Measurements from ENCODE around the gene YKT6.

YKT6 gene

DNA sequence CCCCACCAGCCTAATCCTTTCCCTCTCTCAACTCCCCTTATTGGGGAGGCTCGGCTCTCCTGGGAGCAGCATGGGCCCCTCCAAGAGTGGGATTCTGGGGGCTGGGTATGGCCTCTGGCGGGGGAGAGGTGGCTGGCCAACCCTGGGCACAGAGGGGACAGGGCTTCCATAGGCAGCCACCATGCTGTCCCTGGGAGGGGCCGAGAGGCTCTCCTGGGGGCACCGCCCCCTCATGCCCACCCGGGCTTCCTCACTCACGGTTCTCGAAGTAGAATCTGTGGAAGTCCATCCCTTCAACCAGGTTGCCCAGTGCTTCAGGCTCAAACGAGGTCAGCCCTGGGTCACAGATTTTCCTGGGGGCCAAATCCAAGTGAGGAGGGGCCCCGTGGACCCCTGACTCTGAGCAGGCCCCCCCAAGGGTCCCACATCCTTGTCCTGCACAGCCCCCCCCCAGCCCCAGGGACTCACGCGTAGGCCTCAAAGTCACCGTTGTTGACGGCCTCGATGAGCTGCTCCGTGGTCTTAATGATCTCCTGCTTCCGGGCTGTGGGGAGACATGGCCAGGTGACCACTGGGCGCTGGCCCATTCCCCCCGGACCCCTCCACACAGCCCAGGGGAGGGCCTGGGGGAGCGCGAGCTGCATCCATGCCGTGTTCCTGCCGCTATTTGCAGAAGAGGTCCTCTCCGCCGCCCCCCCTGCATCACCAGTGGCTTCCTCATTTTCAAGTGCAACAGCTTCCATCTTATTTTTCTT lies 19.8 kb downstream of the YKT6 start:
- DNase-seq: no peak

DNA sequence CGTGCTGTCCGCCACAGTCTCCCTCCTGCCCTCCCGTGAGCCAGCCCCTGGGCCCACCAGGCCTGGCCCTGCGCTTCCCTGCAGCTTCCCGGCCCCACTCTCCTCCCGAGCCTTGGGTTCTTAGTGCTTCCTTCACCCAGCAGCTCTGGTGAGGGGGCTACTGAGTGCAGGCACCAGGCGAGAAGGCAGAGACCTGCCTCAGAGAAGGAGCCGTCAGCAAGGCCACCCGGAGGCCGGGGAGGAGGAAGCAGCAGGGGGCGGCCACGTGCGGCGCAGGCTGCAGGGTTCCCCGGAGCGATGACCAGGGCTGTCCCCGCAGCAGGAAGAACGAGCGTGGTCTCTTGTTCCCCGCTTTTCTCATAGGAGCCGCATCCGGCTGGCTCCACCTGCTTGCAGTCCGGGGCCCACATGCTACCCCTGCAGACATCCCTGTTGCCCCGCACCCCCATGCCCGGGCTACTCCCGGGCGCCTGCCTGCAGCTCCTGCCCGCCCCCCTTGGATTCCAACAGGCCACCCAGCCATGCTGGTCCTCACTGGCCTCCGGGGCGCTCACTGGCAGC lies 20.5 kb downstream of the YKT6 start:
- DNase-seq: no peak

DNA sequence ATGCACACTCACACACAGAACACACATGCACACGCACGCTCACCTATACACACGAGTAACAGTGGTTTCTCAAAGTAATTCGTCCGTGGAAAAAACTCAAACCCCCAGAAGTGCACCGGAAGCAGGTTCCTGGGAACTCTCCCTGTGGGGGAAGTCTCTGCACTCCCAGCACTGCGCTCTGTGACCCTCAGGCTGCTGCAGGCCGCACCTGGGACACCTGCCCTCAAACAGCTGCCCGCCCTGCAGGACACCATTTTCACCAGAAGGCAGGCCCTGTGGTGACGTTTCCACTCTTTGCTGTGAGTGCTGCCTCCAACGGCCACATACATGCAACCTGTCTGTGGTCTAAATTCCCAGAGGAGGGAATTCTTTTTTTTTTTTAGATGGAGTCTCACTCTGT lies 21.3 kb downstream of the YKT6 start:
- no peak for DNase-seq

DNA sequence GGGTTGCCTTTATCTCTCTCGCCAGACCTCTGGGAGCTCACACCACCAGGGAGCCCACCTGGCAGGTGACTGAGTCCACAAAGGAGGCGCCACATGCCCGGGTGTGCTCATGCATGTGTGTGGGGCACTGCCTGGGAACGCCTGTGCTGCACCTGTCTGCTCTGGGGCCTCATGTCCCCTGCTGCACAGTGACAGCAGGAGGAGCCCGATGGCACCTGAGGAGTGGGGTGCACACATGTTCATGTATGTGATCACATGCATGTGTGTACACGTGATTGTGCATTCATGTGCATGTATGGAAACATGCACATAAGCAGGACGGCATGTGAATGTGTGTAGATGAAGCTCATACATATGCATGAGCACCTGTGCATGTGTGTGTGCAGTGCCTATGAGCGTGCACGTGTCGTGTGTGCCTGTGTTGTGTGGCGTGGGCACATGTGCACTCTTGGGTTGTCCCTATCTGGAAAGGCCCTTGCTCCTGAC lies 22.0 kb downstream of the YKT6 start:
- no peak for DNase-seq

DNA sequence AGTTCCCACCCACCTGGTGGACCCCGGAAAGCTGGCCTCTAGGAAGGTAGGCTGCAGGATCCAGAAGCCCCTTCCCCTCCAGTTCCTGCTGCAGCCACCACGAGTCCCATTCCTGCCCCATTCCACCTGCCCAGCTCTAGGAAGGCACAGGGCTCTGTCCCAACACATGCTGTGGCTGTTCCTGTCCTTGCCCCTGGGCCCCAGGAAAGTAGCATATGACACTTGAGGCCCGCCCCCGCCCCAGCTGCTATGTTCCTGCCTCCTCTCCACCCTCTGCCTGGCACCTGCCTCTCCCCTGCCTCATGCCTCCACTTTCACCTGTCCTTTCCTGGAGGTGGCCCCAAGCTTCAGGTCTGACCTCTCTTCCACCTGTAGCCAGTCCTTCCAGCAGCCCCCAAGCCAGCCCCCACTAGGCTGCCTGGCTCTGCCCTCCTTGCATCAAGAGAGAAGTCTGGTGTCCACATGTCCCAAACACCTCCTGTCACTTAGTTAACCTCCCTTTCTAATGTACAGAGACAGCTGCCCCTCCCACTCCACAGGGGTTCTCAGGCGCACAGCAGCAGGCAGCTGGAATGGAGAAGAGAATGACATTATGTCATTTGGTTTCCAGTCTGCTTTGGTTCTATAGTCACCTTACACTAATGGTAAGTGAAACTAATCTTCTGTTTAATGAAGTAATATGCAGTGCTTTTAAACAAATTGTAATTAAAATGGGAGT lies 22.7 kb downstream of the YKT6 start:
- no peak for DNase-seq

DNA sequence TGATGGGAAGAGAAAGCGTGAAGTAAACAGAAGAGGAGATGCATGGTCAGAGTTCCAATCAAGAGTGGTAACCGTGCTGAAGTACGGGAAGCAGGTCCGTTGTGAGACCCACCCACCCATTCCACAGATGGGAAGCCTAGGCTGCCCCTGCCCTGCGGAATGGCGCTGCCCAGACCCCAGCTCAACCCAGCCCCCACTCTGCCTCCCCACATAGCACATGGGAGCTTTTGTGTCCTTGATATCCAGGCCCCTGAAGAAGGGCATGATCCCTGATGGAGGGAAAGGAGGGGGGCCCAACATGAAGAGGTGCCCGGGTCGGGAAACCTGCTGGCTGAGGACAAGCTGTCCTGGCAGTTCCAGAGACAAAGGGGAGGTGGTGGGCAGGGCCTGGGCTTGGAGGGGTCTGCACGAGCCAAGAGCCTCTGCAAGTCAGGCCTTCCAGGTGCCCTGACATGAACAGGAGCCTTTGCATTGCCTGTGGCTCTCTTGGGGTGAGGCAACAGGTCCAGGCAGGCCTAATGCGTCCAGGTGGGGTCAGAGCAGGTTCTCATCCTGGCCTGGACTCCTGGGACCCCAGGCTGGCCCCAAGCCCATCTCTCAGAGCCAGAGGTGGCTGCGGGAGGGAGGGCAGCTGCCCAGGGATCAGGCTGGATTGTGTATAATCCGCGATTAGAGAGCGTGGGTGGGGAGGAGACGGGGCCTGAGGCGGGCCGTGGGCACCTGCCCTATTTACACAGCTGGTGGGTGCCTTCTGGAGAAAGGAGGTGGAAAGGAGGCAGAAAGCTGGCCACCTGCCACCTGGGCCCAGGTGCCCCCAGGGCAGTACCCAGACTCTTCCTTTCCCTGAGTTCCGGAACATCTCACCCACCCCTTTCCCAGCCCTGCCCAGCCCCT lies 23.5 kb downstream of the YKT6 start:
- DNase-seq: no peak

DNA sequence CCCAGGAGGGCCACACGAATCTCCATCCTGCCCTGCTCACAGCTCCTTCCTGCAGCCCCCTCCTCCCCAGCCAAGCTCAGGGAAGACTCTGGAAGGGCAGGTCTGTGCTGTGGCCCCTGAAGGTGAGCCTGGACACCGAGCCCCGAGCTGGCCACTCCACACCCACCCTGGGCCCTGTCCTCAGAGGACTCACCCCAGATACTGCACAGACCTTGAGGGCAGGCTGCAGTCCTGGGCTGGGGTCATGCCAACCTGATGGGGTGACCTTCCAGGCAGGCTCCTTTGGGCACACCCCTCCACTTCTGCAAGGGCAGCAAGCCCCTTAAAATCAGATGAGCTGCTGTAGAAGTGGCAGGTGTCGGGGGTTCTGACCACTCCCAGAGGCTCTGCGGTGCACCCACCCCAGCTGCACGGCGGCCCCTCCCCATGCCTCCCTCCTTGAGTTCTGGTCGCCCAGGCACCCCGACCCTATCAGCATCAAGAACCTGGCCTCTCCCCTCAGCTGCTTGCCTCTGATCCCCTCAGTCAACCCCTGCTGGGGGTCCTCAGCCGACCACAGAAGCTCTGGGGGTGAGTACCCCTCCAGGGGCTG lies 24.3 kb downstream of the YKT6 start:
- no peak for DNase-seq

DNA sequence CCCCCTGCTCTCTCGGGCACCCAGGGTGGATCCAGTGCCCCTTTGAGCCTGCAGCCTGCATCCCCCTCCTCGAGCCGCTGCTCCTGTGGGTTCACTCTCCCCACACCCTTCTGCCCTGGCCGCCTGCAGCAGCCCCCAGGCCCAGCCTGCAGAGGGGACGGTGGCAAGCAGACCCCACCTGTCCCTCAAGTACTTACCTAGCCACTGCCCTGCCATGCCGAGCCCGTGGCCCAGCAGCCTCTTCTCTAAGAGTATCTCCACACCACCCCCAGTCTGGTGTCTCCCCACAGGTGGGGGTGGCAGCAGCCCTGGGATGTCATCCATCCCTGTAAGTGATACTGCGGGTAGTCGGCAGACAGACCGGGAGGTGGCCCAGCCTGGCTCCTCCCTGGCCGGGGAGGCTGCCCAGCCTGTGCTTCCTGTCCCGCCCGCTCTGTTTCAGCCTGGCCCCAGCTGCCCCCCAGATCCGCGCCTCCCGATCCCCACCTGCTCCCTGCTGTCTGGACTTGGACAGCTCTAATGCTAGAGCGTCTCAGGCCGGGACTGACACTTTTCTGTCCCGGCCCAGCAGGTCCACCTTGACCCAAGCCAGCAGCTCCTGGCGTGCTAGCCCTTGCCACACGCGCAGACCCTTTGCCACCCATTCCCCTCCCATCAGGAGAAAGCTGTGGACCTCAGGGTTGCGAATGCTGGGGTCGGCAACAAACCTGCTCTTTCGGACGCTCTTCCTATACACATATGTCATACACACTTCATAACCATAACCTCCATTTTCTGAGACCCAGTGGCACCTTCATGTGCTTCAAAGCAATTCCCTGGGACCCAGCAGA lies 25.0 kb downstream of the YKT6 start:
- no peak for DNase-seq

DNA sequence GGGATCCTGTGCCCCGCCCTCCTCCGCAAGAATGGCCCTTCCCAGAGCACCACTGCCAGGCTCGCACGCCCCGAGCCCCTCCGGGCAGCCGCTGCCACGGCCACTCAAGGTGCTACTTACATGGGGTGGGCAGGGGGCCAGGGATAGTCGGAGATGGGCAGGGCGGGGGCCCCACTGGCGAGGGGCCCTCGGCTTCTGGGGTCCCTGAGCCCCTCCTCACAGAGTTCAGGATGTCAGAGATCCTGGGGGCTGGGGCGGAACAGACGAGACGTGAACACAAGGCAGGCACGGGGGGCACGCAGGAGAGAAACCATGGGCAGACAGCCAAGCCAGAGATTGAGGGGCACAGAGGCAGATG lies 25.6 kb downstream of the YKT6 start:
- DNase-seq: no peak

DNA sequence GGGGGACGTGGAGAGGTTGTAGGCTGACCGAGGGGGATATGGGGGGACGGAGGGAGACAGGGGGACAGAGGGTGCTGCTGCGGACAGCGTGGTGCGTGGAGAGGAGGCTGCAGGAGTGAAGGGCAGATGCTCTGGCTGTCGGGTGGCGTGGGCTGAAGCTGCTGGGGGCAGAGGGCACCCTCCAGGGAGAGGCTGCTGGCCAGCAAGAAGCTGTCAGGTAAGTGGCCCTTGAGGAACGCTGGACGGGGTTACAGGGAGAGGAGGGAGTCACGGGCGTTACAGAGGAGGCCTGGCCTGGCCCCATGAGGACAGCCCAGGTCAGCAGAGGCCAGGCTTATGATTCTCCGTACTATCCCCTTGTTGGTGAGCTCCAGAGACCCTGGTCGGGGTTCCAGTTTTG lies 27.1 kb downstream of the YKT6 start:
- no peak for DNase-seq

DNA sequence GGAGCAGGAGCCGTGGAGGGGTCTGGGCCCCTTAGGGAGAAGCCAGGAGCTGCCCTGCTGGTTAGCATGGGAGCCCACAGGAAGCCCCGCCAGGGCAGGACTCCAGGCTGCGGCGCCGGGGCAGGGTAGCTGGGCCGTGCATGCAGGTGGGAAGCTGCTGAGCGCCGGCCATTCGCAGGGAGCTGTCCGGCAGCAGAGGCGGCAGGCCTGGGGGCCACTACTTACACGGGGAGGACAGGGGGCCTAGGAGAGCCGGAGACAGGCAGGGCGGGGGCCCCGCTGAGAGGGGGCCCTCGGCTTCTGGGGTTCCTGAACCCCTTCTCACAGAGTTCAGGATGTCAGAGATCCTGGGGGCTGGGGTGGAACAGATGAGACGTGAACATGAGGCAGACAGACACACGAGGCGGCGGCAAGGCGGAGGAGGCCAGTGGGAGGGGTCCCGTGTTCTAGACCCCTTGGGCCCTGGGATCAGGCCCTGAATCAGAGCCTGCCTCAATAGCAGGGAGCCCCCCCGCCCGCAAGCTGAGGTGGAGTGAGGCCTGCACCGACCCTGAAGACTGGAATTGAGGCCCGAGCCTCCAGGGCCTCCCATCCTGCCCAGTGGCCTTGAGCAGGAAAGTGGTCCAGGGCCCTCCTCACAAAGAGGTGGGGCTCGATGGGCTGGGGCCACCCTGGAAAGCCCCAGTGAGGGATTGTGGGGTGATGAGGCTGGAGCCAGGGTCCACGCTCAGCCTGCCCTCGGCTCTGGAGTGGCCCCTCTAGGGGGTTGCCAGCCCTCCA lies 28.0 kb downstream of the YKT6 start:
- no peak for DNase-seq

DNA sequence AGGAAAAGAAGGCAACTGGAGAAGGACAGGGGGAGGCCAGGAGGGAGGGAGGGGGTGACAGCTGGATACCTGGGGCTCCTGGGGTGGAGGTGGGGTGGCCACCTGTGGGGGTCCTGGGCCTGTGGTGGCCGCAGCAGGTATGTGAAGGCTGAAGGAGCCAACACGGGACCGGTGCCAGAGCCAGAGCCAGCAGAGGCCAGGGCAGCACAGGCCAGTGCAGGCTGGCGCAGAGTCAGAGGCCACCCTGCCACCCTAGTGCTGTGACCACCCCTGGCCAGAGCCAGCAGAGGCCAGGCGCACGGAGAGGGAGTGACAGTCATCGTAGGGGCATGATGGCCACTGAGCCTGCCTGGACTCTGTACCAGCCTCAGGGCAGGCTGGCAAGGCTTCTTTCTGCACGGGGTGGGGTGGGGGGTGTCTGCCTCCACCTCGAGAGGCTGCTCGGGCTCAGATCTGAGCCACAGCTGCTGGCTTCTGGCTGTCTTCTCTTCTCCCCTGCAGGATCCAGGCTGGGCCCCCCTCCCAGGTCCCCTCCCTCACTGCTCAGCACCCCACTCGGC lies 28.8 kb downstream of the YKT6 start:
- DNase-seq: no peak

DNA sequence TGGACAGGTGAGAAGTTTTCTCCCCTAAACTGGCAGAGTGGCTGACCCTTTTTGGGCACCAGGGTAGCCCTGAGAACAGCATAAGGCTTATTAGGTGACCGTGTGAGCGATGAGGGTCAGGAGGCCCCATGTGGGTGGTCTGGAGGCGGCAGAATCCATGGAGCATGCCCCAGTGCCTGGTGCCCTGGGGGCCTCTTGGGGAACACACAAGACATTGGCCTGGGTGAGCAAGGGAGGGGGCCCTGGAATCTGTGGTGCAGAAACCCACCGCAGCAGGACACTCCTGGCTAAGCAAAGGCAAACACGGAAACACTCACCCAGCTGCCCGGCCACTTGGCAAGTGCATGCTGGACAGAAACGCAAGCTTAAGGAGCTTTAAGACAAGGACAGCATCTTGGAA lies 29.5 kb downstream of the YKT6 start:
- no peak for DNase-seq

DNA sequence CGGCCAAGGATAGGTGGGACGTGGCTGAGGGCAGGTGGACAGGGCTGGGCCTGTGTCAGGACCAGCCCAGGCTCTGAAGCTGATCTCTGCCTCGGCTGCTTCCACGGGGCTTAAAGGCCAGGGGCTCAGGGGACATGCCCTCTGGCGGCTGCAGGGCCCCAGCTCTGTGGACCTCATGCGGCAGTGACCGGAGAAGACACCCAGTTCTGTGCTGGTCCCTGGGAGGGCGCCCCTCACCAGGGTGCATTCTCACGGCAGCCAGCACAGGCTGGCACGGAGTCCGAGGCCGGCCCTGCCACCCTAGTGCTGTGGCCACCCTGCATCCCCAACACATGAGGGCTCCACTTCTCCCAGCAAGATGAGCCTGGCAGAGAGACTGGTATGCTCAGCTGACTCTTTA lies 30.3 kb downstream of the YKT6 start:
- no peak for DNase-seq

DNA sequence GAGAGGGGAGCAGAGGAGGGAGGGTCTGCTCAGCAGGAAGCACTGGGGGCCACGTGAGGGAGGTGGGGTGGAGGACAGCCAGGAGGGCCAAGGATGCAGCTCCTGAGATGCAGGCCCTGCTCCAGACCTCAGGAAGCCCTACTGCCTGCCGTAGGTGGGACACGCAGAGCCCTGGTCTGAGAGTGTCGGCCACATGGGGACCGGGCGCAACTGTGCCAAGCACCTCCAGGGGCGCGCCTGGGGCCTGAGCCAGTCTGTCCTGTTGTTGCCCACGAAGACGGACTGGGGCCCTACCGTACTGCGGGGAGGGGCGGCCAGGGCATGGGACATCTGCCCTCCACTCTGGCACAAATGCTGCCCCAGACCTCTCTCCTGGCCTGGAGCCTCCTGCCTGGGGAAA lies 31.6 kb downstream of the YKT6 start:
- no peak for DNase-seq

DNA sequence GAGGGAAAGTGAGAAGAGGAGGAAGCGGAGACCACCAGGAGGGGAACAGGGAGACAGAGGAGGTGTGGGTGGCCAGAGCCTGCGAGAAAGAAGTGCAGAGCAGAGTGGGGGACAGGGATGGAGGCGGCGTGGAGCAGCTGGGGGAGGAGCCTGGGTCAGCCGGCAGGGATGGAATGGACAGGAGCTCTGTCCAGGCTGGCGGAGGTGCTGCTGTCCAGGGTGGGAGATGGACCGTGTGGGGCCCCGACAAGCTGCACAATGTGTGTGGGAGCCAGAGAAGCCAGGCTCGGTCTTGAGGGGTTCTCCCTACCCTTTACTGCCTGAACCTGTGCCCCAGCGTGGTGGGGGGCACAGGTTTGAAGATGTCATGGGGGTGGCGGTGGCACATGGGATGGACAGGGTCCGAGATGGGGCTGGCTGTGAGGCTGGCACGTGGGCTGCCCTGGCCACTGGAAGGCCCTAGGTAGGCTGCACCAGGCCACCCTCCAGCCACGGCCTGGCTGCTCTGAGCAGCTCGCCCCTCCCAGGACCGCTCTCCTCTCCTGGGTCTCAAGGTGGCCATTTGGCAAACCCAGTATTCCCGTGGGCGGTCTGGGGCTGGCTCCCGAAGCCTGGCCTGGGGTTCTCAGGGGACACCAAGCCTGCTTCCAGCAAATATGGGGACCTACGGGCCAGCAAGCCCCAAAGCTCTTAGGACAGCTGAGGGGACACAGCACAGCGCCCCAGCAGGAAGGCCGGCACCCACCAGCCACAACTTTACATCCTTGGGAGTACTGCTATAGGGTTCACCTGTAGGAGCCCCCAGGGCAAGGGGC lies 32.3 kb downstream of the YKT6 start:
- no peak for DNase-seq

DNA sequence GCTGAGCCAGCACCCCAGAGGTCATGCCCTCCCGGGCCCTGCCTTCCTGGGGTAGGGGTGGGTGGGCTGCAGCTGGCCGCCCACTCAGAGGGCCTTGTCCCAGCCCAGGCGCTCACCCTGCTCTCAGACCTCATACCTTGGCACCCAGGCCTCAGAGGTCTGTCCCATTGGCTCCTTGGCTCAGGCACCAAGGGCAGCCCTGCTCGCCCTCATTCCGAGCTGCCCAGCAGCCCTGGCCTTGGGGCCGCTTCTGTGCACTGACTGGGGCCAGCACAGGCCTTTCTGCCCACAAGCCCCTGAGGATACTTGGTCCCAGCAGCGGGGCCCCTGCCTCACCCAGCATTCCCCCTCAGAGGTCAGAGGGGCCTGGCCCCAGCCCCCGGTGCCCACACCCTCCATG lies 34.3 kb downstream of the YKT6 start:
- DNase-seq: no peak

DNA sequence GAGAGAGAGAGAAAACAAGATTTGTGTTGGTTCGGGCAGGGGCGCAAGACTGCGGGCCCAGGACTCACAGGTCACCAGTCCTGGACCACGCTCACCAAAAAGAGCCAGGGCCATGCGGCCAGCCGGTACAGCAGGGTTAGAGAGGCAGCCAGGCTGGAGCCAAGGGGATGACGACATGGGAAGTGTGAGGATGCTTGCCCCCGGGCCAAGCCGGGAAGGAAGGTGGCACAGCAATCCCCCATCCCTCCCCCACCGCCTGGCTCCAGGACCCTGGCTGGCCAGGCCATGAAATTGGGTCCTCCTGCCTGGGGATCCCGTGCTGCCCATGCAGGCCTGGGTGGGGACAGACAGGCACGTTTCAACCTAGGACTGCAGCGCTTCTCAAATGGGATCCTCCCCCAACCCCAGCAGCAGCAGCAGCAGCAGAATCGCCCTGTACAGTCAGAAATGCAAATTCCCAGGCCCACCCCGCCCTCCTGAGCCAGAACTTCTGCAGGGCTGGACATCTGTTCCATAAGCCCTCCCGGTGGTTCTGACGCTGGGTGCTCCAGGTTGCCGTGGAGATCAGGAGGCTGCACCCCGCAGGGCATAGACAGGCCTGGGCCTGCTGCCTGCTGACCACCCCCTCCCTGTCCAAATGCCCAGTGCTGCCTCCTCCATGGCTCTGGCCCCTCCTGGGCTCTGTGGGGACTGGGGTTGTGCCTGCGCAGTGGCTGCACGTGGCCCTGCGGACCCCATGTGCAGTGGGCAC lies 35.0 kb downstream of the YKT6 start:
- no peak for DNase-seq

DNA sequence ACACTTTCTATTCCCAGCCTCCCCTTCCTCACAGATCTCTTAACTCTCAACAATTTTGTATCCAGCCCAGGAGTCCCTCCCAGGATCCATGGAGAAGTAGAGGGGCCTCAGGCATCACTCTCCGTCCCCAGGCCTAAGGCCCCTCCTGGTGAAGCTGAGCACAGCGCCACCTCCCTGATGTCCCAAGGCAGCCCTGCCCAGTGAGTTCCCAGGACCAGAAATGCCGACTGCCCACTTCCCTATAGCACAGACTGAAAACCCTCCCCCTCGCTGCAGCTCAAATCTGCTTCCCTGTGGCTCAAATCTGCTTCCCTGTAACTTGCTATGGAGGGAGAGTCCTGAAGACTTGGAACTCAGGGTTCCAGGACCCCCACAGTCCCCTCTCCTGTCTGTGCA lies 35.6 kb downstream of the YKT6 start:
- no peak for DNase-seq
